K562 (cell line): ENCODE results near the gene KCNN4. TPM values are rescaled to one million over a fixed set of nuclear protein-coding genes. Genes with fewer than 3 reads are reported as not detected.

Experiments
- CBFA2T3 ChIP-seq: fragments of 450-650 bp; IDR thresholded peaks from 2 replicates; pipeline ENCODE4 v1.6.1; 2017
- CC2D1A ChIP-seq: fragments of 450-650 bp; IDR thresholded peaks from 2 replicates; pipeline ENCODE4 v1.6.1; 2017; ENCODE audit warnings: mild to moderate bottlenecking
- DMBX1 ChIP-seq: fragments of 250-450 bp; sonication (Bioruptor Pico); IDR thresholded peaks from 2 replicates; pipeline ENCODE4 v1.8.0; 2022; ENCODE audit warnings: inconsistent platforms, mild to moderate bottlenecking, moderate library complexity, borderline replicate concordance
- FOXJ2 ChIP-seq: fragments of 200-800 bp; sonication (Bioruptor generic); IDR thresholded peaks from 2 replicates; pipeline ENCODE4 v1.6.1; 2016; ENCODE audit warnings: missing genetic modification characterization, missing compliant biosample characterization
- FOXP1 ChIP-seq: sonication (generic); formaldehyde crosslinking; IDR thresholded peaks from 2 replicates; pipeline ENCODE4 v1.8.0; 2022; ENCODE audit warnings: mild to moderate bottlenecking, missing genetic modification reagents
- JUNB ChIP-seq: fragments of 450-650 bp; formaldehyde crosslinking; conservative IDR thresholded peaks from 2 replicates; pipeline ENCODE4 v1.4.0; 2020; ENCODE audit warnings: mild to moderate bottlenecking
- POLR2AphosphoS5 ChIP-seq: IDR thresholded peaks from 2 replicates; pipeline ENCODE4 v1.6.1; 2011; ENCODE audit warnings: mild to moderate bottlenecking, low read depth, low read length, moderate library complexity; ENCODE audit not compliant: control insufficient read depth, insufficient read depth
- PTBP1 ChIP-seq: fragments of 200-400 bp; formaldehyde crosslinking; IDR thresholded peaks from 2 replicates; pipeline ENCODE4 v1.6.1; 2017; ENCODE audit warnings: low read depth, low read length
- RAD21 ChIP-seq, 2 experiments: fragments of 250-450 bp in 1 of 2; fragments of 450-650 bp in 1 of 2; sonication (Bioruptor Pico) in 1 of 2; formaldehyde crosslinking in 1 of 2; IDR thresholded peaks in 1 of 2; conservative IDR thresholded peaks in 1 of 2; 2 replicates each; pipeline versions ENCODE4 v1.4.0 to v1.8.0; 2020 to 2022; ENCODE audit warnings: mild to moderate bottlenecking in 2 of 2, moderate library complexity in 1 of 2
- SMC3 ChIP-seq: conservative IDR thresholded peaks from 2 replicates; pipeline ENCODE4 v1.6.1; 2011; ENCODE audit warnings: low read depth, low read length, improper control_type of control experiment; ENCODE audit not compliant: insufficient read depth
- SNIP1 ChIP-seq: fragments of 450-650 bp; IDR thresholded peaks from 2 replicates; pipeline ENCODE4 v1.7.1; 2017; ENCODE audit warnings: low read depth, mild to moderate bottlenecking
- TOE1 ChIP-seq, 2 experiments: fragments of 450-650 bp in 1 of 2; sonication (generic) in 1 of 2; formaldehyde crosslinking in 1 of 2; IDR thresholded peaks; 2 replicates each; pipeline versions ENCODE4 v1.7.1 to v1.8.0; 2016 to 2022; ENCODE audit warnings: borderline replicate concordance in 2 of 2, mild to moderate bottlenecking in 2 of 2, antibody characterized with exemption in 1 of 2, inconsistent platforms in 1 of 2, low read depth in 1 of 2, missing genetic modification reagents in 1 of 2, moderate library complexity in 1 of 2
- ZKSCAN1 ChIP-seq: fragments of 150-350 bp; IDR thresholded peaks from 2 replicates; pipeline ENCODE4 v1.6.1; 2016; ENCODE audit warnings: low read depth, low read length
- ZNF316 ChIP-seq: fragments of 450-650 bp; IDR thresholded peaks from 2 replicates; pipeline ENCODE4 v1.6.1; 2016
- ZNF589 ChIP-seq: fragments of 200-800 bp; sonication (Bioruptor generic); IDR thresholded peaks from 2 replicates; pipeline ENCODE4 v1.6.1; 2016; ENCODE audit warnings: low read depth, missing genetic modification characterization, missing compliant biosample characterization
- polyA plus RNA-seq, 8 experiments: library from polyadenylated mRNA; depleted of rRNA in 4 of 8; stranded (reverse) in 5 of 8; unstranded in 3 of 8; fragments of >200 nt; fragmentation: Nextera tagmentation in 2 of 8; fragmentation: Illumina TruSeq in 1 of 8; extraction: Ambion mirVana in 2 of 8; extraction: Trizol in 1 of 8; gene quantifications; 2 replicates each; pipeline versions ENCODE4 v1.2.1 to v1.2.3, GENCODE V29; 2011 to 2014; ENCODE audit warnings: inconsistent platforms in 1 of 8, missing spikeins in 1 of 8
- total RNA-seq, 7 experiments: library from RNA; depleted of rRNA in 6 of 7; stranded (reverse); fragments of >200 nt in 6 of 7; fragmentation: Illumina TruSeq in 2 of 7; extraction: Trizol in 2 of 7; gene quantifications; 2 replicates each; pipeline versions ENCODE4 v1.2.1 to v1.2.3, GENCODE V29; 2011 to 2021; ENCODE audit warnings: low replicate concordance in 1 of 7
- TF ChIP-seq, protein P1 (sequence below): fragments of 250-450 bp; sonication (Bioruptor Pico); IDR thresholded peaks from 2 replicates; pipeline ENCODE4 v1.4.0; 2020; ENCODE audit warnings: mild to moderate bottlenecking, moderate library complexity
- TF ChIP-seq, protein P2 (sequence below): fragments of 450-650 bp; formaldehyde crosslinking; IDR thresholded peaks from 2 replicates; pipeline ENCODE4 v1.4.0; 2022; ENCODE audit warnings: missing genetic modification characterization
- TF ChIP-seq, protein P3 (sequence below): IDR thresholded peaks from 2 replicates; pipeline ENCODE4 v1.6.1; 2014; ENCODE audit warnings: antibody characterized with exemption
- TF ChIP-seq, protein P4 (sequence below): fragments of 200-800 bp; sonication (Bioruptor generic); IDR thresholded peaks from 2 replicates; pipeline ENCODE4 v1.6.1; 2017; ENCODE audit warnings: missing genetic modification characterization, missing compliant biosample characterization

The KCNN4 gene
- total and polyA plus RNA-seq, 9 of the 15 experiments (the other 6 are each of a cell fraction or from before 2014, with no cell fraction given), result 0.53 to 37.7 (median 25.9) TPM

DNA sequence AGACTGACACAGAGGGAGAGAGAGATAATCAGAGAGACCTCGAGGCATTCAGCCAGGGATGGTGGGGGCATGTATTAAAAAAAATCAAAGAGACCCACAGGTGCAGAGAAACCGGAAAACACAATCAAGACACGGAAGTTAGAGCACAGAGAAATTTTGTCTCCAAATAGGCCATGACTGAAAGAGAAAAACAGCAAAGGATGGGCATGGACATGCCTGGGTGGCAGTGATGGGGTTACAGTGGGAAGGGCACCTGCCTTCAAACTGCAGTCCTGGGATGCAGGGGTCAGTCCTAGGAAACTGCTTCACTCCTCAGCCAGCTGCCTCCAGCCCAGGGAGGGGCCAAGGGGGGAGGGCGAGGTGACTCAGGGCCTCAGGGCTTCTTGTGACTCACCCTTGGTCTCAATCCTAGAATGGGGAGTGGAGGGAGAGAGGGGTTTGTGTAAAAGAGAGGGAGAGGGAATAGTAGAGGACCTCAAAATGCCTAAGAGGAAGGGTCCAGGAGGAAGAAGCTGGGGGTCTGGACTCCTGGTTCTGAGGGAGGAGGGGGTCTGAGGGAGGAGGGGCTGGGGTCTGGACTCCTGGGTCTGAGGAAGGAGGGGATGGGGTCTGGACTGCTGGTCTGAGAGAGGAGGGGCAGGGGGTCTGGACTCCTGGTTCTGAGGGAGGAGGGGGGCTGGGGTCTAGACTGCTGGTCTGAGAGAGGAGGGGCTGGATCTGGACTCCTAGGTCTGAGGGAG, 3.6 kb upstream of the KCNN4 start (continued):
- TF ChIP-seq PTBP1 (no peak), JUNB (CRISPR knock-in tag) (peak; percentile 78), CC2D1A (0 out of 2 replicates have a peak, but pooled peaks have one; percentile 12), FOXP1 (CRISPR knock-in tag) (no peak), DMBX1 (CRISPR knock-in tag) (0 out of 2 replicates have a peak, but pooled peaks have one; percentile 20), ZKSCAN1 (0 out of 2 replicates have a peak, but pooled peaks have one; percentile 17), FOXJ2 (tag) (0 out of 2 replicates have a peak, but pooled peaks have one; percentile 52), SMC3 (0 out of 2 replicates have a peak, but pooled peaks have one; percentile 5), ZNF316 (peak; percentile 37; the same call in 1 of the 2 replicates), ZNF589 (0 out of 2 replicates have a peak, but pooled peaks have one; percentile 13), CBFA2T3 (peak; percentile 58), SNIP1 (no peak), TOE1 (IDR thresholded peaks at IDR 0.05; ENCODE audit: borderline replicate concordance) (peak; percentile 42; the same call in 1 of the 2 replicates), TOE1 (CRISPR knock-in tag; IDR thresholded peaks at IDR 0.05; ENCODE audit: borderline replicate concordance, low read depth) (no peak), POLR2AphosphoS5 (peak; percentile 20; the same call in 1 of the 2 replicates), RAD21 (CRISPR knock-in tag; conservative IDR thresholded peaks at IDR 0.05 in 1 of 2, IDR thresholded peaks at IDR 0.05 in 1 of 2) (peak in 1 of 2 experiments; percentile 23; a peak in 1 of 4 replicates)
- TF ChIP-seq, protein P1, sequence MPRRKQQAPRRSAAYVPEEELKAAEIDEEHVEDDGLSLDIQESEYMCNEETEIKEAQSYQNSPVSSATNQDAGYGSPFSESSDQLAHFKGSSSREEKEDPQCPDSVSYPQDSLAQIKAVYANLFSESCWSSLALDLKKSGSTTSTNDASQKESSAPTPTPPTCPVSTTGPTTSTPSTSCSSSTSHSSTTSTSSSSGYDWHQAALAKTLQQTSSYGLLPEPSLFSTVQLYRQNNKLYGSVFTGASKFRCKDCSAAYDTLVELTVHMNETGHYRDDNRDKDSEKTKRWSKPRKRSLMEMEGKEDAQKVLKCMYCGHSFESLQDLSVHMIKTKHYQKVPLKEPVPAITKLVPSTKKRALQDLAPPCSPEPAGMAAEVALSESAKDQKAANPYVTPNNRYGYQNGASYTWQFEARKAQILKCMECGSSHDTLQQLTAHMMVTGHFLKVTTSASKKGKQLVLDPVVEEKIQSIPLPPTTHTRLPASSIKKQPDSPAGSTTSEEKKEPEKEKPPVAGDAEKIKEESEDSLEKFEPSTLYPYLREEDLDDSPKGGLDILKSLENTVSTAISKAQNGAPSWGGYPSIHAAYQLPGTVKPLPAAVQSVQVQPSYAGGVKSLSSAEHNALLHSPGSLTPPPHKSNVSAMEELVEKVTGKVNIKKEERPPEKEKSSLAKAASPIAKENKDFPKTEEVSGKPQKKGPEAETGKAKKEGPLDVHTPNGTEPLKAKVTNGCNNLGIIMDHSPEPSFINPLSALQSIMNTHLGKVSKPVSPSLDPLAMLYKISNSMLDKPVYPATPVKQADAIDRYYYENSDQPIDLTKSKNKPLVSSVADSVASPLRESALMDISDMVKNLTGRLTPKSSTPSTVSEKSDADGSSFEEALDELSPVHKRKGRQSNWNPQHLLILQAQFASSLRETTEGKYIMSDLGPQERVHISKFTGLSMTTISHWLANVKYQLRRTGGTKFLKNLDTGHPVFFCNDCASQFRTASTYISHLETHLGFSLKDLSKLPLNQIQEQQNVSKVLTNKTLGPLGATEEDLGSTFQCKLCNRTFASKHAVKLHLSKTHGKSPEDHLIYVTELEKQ (CRISPR knock-in tag), result no peak
- TF ChIP-seq, protein P2, sequence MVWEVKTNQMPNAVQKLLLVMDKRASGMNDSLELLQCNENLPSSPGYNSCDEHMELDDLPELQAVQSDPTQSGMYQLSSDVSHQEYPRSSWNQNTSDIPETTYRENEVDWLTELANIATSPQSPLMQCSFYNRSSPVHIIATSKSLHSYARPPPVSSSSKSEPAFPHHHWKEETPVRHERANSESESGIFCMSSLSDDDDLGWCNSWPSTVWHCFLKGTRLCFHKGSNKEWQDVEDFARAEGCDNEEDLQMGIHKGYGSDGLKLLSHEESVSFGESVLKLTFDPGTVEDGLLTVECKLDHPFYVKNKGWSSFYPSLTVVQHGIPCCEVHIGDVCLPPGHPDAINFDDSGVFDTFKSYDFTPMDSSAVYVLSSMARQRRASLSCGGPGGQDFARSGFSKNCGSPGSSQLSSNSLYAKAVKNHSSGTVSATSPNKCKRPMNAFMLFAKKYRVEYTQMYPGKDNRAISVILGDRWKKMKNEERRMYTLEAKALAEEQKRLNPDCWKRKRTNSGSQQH (CRISPR knock-in tag), result peak; percentile 42; the same call in 1 of the 2 replicates
- TF ChIP-seq, protein P3, sequence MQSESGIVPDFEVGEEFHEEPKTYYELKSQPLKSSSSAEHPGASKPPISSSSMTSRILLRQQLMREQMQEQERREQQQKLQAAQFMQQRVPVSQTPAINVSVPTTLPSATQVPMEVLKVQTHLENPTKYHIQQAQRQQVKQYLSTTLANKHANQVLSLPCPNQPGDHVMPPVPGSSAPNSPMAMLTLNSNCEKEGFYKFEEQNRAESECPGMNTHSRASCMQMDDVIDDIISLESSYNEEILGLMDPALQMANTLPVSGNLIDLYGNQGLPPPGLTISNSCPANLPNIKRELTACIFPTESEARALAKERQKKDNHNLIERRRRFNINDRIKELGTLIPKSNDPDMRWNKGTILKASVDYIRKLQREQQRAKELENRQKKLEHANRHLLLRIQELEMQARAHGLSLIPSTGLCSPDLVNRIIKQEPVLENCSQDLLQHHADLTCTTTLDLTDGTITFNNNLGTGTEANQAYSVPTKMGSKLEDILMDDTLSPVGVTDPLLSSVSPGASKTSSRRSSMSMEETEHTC, result peak; percentile 67
- TF ChIP-seq, protein P4, sequence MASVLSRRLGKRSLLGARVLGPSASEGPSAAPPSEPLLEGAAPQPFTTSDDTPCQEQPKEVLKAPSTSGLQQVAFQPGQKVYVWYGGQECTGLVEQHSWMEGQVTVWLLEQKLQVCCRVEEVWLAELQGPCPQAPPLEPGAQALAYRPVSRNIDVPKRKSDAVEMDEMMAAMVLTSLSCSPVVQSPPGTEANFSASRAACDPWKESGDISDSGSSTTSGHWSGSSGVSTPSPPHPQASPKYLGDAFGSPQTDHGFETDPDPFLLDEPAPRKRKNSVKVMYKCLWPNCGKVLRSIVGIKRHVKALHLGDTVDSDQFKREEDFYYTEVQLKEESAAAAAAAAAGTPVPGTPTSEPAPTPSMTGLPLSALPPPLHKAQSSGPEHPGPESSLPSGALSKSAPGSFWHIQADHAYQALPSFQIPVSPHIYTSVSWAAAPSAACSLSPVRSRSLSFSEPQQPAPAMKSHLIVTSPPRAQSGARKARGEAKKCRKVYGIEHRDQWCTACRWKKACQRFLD (CRISPR knock-in tag), result peak; percentile 76; the same call in 1 of the 2 replicates
